IMR-90 (cell line): Measurements from ENCODE around the gene MED23.

Experiments used
- BHLHE40 ChIP-seq: fragments of 150-350 bp; IDR thresholded peaks from 2 replicates; pipeline ENCODE4 v1.6.1; 2016; ENCODE audit warnings: mild to moderate bottlenecking, low read depth, low read length
- CEBPB ChIP-seq: IDR thresholded peaks from 2 replicates; pipeline ENCODE4 v1.6.1; 2012; ENCODE audit warnings: low read depth, low read length, improper control_type of control experiment
- CHD1 ChIP-seq: IDR thresholded peaks from 2 replicates; pipeline ENCODE4 v1.6.1; 2012; ENCODE audit warnings: low read depth, low read length, improper control_type of control experiment
- FOS ChIP-seq: fragments of 150-350 bp; IDR thresholded peaks from 2 replicates; pipeline ENCODE4 v1.6.1; 2016; ENCODE audit warnings: low read depth, low read length
- MXI1 ChIP-seq: IDR thresholded peaks from 2 replicates; pipeline ENCODE4 v1.6.1; 2012; ENCODE audit warnings: low read depth, mild to moderate bottlenecking, low read length, moderate library complexity, borderline replicate concordance
- NFE2L2 ChIP-seq: fragments of 150-350 bp; IDR thresholded peaks from 2 replicates; pipeline ENCODE4 v1.6.1; 2016; ENCODE audit warnings: low read depth, mild to moderate bottlenecking, low read length
- POLR2A ChIP-seq: IDR thresholded peaks from 2 replicates; pipeline ENCODE4 v1.6.1; 2012; ENCODE audit warnings: mild to moderate bottlenecking, low read depth, low read length
- RAD21 ChIP-seq: IDR thresholded peaks from 2 replicates; pipeline ENCODE4 v1.6.1; 2012; ENCODE audit warnings: low read length, improper control_type of control experiment
- RCOR1 ChIP-seq: IDR thresholded peaks from 2 replicates; pipeline ENCODE4 v1.6.1; 2012; ENCODE audit warnings: mild to moderate bottlenecking, low read length, improper control_type of control experiment; ENCODE audit not compliant: insufficient replicate concordance
- SMC3 ChIP-seq: fragments of 150-350 bp; IDR thresholded peaks from 2 replicates; pipeline ENCODE4 v1.6.1; 2016; ENCODE audit warnings: low read depth, mild to moderate bottlenecking, antibody characterized with exemption, low read length, moderate library complexity
- TF ChIP-seq, protein P1 (sequence below): conservative IDR thresholded peaks from 2 replicates; pipeline ENCODE4 v1.5.1; 2012; ENCODE audit warnings: mild to moderate bottlenecking, low read depth, low read length, improper control_type of control experiment
- TF ChIP-seq, protein P2 (sequence below): fragments of 150-350 bp; IDR thresholded peaks from 2 replicates; pipeline ENCODE4 v1.6.1; 2017; ENCODE audit warnings: mild to moderate bottlenecking, antibody characterized with exemption, low read length, low read depth

DNA sequence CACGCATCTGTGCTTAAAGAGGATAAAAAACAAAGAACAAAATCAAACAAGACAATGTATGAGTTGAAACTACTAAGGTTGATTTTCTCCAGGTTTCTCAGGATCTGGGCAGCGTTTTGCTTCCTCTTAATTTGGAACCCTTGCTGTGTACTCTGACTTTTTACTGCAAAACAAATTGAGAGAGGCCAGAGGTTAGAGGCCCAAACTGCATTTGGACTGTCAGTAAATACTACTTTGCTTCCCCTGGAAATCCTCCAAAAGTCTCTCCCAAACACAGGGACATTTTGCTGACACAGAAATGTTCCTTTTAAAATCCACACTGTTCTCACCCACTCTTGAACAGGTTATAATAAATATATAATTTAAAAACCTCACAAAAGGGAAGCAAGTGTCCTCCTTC is 53.9 kb downstream of the MED23 start:
- no peak for TF ChIP-seq RAD21
- no peak for TF ChIP-seq NFE2L2
- TF ChIP-seq, protein P1, sequence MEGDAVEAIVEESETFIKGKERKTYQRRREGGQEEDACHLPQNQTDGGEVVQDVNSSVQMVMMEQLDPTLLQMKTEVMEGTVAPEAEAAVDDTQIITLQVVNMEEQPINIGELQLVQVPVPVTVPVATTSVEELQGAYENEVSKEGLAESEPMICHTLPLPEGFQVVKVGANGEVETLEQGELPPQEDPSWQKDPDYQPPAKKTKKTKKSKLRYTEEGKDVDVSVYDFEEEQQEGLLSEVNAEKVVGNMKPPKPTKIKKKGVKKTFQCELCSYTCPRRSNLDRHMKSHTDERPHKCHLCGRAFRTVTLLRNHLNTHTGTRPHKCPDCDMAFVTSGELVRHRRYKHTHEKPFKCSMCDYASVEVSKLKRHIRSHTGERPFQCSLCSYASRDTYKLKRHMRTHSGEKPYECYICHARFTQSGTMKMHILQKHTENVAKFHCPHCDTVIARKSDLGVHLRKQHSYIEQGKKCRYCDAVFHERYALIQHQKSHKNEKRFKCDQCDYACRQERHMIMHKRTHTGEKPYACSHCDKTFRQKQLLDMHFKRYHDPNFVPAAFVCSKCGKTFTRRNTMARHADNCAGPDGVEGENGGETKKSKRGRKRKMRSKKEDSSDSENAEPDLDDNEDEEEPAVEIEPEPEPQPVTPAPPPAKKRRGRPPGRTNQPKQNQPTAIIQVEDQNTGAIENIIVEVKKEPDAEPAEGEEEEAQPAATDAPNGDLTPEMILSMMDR = no peak
- TF ChIP-seq SMC3 = no peak
- TF ChIP-seq RCOR1 = no peak
- no peak for TF ChIP-seq CHD1
- no peak for TF ChIP-seq CEBPB
- TF ChIP-seq POLR2A = no peak
- TF ChIP-seq BHLHE40 = no peak
- TF ChIP-seq, protein P2, sequence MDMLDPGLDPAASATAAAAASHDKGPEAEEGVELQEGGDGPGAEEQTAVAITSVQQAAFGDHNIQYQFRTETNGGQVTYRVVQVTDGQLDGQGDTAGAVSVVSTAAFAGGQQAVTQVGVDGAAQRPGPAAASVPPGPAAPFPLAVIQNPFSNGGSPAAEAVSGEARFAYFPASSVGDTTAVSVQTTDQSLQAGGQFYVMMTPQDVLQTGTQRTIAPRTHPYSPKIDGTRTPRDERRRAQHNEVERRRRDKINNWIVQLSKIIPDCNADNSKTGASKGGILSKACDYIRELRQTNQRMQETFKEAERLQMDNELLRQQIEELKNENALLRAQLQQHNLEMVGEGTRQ = no peak
- no peak for TF ChIP-seq MXI1
- TF ChIP-seq FOS = no peak
